ENCODE results near the gene PIK3IP1. TPM values are rescaled to one million over a fixed set of nuclear protein-coding genes. Genes with fewer than 3 reads are reported as not detected.
"Not testable (repeated sequence)": the region's sequence is repeated elsewhere in the genome, so short reads cannot be mapped to it uniquely, and the experiment has no call there.

PIK3IP1 gene
- total RNA-seq, 3 donors from 2014 or later, result 17.1 to 24.7 (median 22.8) TPM

- peaks cover 14% of the 10 kb centered on the region for H3K4me1 ChIP-seq (ENCODE audit: low read depth)
- ATAC-seq, result no peak
- H3K4me3 ChIP-seq, result no peak overlapping the region
- DNase-seq, result no peak
- H3K9me3 ChIP-seq, result no peaks in the 10 kb centered on the region
- intact Hi-C loops (cut with DNase I, micrococcal nuclease), result no loop called here
- H3K36me3 ChIP-seq (ENCODE audit: low read depth), result no peaks in the 10 kb centered on the region
- no peak for TF ChIP-seq CTCF (IDR thresholded peaks at IDR 0.05)
Observed at GRCh38 chr22:31238057-31238456, 54.2 kb downstream of the PIK3IP1 start.

- ATAC-seq; intact Hi-C loops (cut with DNase I, micrococcal nuclease); DNase-seq; H3K9me3 ChIP-seq; H3K36me3 ChIP-seq (ENCODE audit: low read depth); H3K4me3 ChIP-seq: not testable (repeated sequence)
- H3K4me1 ChIP-seq (ENCODE audit: low read depth), result peaks cover 23% of the 10 kb centered on the region
Observed at GRCh38 chr22:31236044-31236443, 56.2 kb downstream of the PIK3IP1 start.

GRCh38 chr22:31235081-31235480 is 57.2 kb downstream of the PIK3IP1 start:
- no peak for TF ChIP-seq CTCF (IDR thresholded peaks at IDR 0.05)
- Histone ChIP-seq H3K9me3 (no peaks in the 10 kb centered on the region), H3K4me1 (ENCODE audit: low read depth) (peaks cover 29% of the 10 kb centered on the region), H3K36me3 (ENCODE audit: low read depth) (no peaks in the 10 kb centered on the region), H3K4me3 (no peak overlapping the region)
- intact Hi-C loops (cut with DNase I, micrococcal nuclease), result no loop called here
- DNase-seq (no peak), ATAC-seq (no peak)

- Histone ChIP-seq H3K9me3 (no peaks in the 10 kb centered on the region), H3K4me3 (no peak overlapping the region), H3K4me1 (ENCODE audit: low read depth) (peaks cover 45% of the 10 kb centered on the region), H3K36me3 (ENCODE audit: low read depth) (no peaks in the 10 kb centered on the region)
- ATAC-seq (no peak), DNase-seq (no peak)
- intact Hi-C loops (cut with DNase I, micrococcal nuclease), result no loop called here
- TF ChIP-seq CTCF (IDR thresholded peaks at IDR 0.05), result no peak
Observed at GRCh38 chr22:31233001-31233400, 59.3 kb downstream of the PIK3IP1 start.

Other genes starting within 250 kb of the PIK3IP1 start
- 100 to 1,000 TPM in 2 of 3 donors, 10 to 100 TPM in 1; 63.6 to 799 (median 104) TPM for gene SMTN, start 211.2 kb downstream of the PIK3IP1 start, total RNA-seq
- gene SELENOM, start 184.9 kb downstream of the PIK3IP1 start, total RNA-seq, result 100 to 1,000 TPM in 1 of 3 donors, 10 to 100 TPM in 2; 22.3 to 286 (median 83.4) TPM
- gene INPP5J, start 169.5 kb downstream of the PIK3IP1 start, total RNA-seq, result 10 to 100 TPM; 21.3 to 44.0 (median 24.1) TPM
- gene PLA2G3, start 152.0 kb downstream of the PIK3IP1 start, total RNA-seq, result under 1 TPM in 1 of 3 donors, not detected in 2; 0.22 TPM
- gene RNF185, start 132.3 kb downstream of the PIK3IP1 start, total RNA-seq, result 10 to 100 TPM; 33.8 to 43.1 (median 38.4) TPM
- 100 to 1,000 TPM in 2 of 3 donors, 10 to 100 TPM in 1; 76.7 to 137 (median 120) TPM for gene LIMK2, start 80.2 kb downstream of the PIK3IP1 start, total RNA-seq
- 10 to 100 TPM; 16.5 to 23.1 (median 16.9) TPM for gene PATZ1, start 53.9 kb upstream of the PIK3IP1 start, total RNA-seq
- 10 to 100 TPM; 39.1 to 50.7 (median 40.5) TPM for gene DRG1, start 107.1 kb upstream of the PIK3IP1 start, total RNA-seq
- gene EIF4ENIF1, start 197.4 kb upstream of the PIK3IP1 start, total RNA-seq, result 10 to 100 TPM; 25.0 to 42.0 (median 33.9) TPM
- 10 to 100 TPM; 34.4 to 52.6 (median 49.5) TPM for gene SFI1, start 204.0 kb upstream of the PIK3IP1 start, total RNA-seq

All from mucosa of descending colon (tissue), 3 donors.